HUES6 (cell line): ENCODE measurements around the gene NPBWR2.
"Not testable (repeated sequence)": the region's sequence is repeated elsewhere in the genome, so short reads cannot be mapped to it uniquely, and the experiment has no call there.

Experiments used
- H3K27ac ChIP-seq: 2 replicates; pipeline ENCODE4 v1.7.0; 2013; ENCODE audit warnings: low read depth, mild to moderate bottlenecking, low read length, inconsistent platforms
- H3K27me3 ChIP-seq: 2 replicates; pipeline ENCODE4 v1.6.1; 2013; ENCODE audit warnings: low read length; ENCODE audit not compliant: control insufficient read depth, insufficient read depth
- H3K36me3 ChIP-seq: 2 replicates; pipeline ENCODE4 v1.6.1; 2013; ENCODE audit warnings: low read length; ENCODE audit not compliant: control insufficient read depth, insufficient read depth
- H3K4me1 ChIP-seq: 2 replicates; pipeline ENCODE4 v1.6.1; 2013; ENCODE audit warnings: low read length; ENCODE audit not compliant: control insufficient read depth, insufficient read depth
- H3K4me3 ChIP-seq: 2 replicates; pipeline ENCODE4 v1.5.1; 2013; ENCODE audit warnings: low read depth, low read length
- H3K9ac ChIP-seq: one replicate; pipeline ENCODE4 v1.6.1; 2013; ENCODE audit warnings: mild to moderate bottlenecking, low read length
- H3K9me3 ChIP-seq: 2 replicates; pipeline ENCODE4 v1.6.1; 2013; ENCODE audit warnings: low read depth, low read length; ENCODE audit not compliant: control insufficient read depth, insufficient read depth

Gene NPBWR2

GRCh38 chr20:64129146-64129782 lies 21.9 kb upstream of the NPBWR2 start:
- peaks cover 7% of the 10 kb centered on the region; the same call in 1 of the 2 replicates for H3K27me3 ChIP-seq
- H3K4me3 ChIP-seq, result no peak overlapping the region
- no peak overlapping the region for H3K9ac ChIP-seq
- no peak overlapping the region for H3K27ac ChIP-seq
- no peaks in the 10 kb centered on the region for H3K9me3 ChIP-seq
- H3K36me3 ChIP-seq, result no peaks in the 10 kb centered on the region
- no peaks in the 10 kb centered on the region for H3K4me1 ChIP-seq

GRCh38 chr20:64123517-64123916 lies 16.2 kb upstream of the NPBWR2 start:
- not testable (repeated sequence) for H3K4me3 ChIP-seq, H3K27ac ChIP-seq, H3K9me3 ChIP-seq, H3K4me1 ChIP-seq, H3K36me3 ChIP-seq, H3K9ac ChIP-seq
- peaks cover 12% of the 10 kb centered on the region; the same call in 1 of the 2 replicates for H3K27me3 ChIP-seq

GRCh38 chr20:64122927-64123326 lies 15.6 kb upstream of the NPBWR2 start:
- not testable (repeated sequence) for H3K36me3 ChIP-seq, H3K4me1 ChIP-seq, H3K9ac ChIP-seq, H3K9me3 ChIP-seq, H3K4me3 ChIP-seq, H3K27ac ChIP-seq
- peaks cover 12% of the 10 kb centered on the region; the same call in 1 of the 2 replicates for H3K27me3 ChIP-seq

DNA sequence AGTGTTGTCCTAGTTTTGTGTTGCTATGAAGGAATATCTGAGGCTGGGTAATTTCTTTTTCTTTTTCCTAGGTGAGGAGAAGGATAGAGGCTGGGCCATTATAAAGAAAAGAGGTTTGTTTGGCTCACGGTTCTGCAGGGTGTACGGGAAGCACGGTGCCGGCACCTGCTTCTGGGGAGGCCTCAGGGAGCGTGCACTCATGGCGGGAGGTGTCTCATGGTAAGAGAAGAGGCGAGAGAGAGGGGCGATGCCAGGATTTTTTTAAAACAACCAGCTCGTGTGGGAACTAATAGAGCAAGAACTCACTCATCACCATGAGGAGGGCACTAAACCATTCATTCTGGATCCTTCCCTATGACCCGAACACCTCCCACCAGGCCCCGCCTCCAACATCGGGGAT lies 14.2 kb upstream of the NPBWR2 start:
- Histone ChIP-seq H3K4me3 (no peak overlapping the region), H3K27me3 (peaks cover 12% of the 10 kb centered on the region; the same call in 1 of the 2 replicates), H3K27ac (no peak overlapping the region), H3K36me3 (no peaks in the 10 kb centered on the region), H3K4me1 (peaks cover 3% of the 10 kb centered on the region; the same call in 1 of the 2 replicates), H3K9ac (no peak overlapping the region), H3K9me3 (no peaks in the 10 kb centered on the region)

DNA sequence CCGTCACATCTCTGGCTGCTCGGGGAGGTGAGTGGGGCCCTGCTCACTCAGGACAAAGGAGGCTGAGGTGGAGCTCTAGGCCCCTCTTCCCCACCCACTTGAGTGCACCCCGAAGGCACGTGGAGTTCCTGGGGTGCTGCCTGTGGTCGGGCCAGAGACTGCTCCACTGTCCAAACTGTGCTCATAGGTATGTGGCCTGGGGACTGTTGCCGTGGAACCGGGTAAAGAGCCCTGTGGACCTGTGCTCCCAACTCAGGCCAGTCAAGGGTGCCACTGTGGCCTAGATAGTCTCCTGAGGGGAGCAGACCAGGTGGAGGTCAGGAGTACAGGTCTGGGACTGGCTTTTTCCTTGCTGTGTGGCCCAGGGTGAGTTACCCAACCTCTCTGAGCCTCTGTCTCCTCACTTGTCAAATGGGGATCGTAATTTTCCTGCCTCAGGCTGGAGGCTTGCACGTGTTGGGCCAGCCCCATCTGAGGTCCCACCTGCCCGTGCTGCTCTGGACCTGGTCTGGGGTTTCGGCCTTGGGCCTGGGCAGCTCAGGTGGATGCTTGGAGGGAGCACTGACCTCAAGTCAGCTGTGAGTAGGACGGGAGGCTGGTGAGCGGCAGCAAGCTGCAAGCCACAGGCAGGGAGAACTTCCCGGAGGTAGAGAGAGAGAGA lies 12.4 kb upstream of the NPBWR2 start:
- Histone ChIP-seq H3K9me3 (no peaks in the 10 kb centered on the region), H3K4me3 (no peak overlapping the region), H3K36me3 (no peaks in the 10 kb centered on the region), H3K27ac (no peak overlapping the region), H3K9ac (no peak overlapping the region), H3K4me1 (peaks cover 3% of the 10 kb centered on the region; the same call in 1 of the 2 replicates), H3K27me3 (peaks cover 12% of the 10 kb centered on the region; the same call in 1 of the 2 replicates)

DNA sequence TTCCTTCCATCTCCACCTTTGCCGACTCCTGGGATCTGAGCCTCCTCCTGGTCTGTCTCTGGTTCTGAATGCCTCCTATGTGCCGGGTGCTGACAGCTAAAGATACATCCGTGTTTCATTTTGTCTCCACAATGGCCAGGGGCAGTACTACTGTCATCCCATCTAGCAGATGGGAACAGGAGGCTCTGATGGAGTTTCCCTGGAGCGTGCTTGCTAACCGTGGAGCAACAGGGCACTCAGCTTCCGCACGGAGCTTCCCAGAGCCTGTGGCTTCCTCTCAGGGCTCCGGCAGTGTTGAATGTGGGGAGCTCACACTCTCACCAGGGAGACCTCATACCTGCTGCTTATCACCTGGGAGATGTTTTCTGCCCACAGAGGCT lies 11.9 kb upstream of the NPBWR2 start:
- Histone ChIP-seq H3K9me3 (no peaks in the 10 kb centered on the region), H3K27ac (no peak overlapping the region)

DNA sequence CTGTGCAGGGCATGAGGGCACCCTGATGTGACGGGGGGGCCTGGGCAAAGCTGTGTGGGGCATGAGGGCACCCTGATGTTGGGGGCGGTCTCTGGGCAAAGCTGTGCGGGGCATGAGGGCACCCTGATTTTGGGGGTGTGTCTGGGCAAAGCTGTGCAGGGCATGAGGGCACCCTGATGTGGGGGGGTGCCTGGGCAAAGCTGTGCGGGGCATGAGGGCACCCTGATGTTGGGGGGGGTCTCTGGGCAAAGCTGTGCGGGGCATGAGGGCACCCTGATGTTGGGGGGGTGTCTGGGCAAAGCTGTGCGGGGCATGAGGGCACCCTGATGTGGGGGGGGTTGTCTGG lies 10.0 kb upstream of the NPBWR2 start:
- not testable (repeated sequence) for H3K4me3 ChIP-seq, H3K9me3 ChIP-seq, H3K9ac ChIP-seq, H3K27me3 ChIP-seq, H3K27ac ChIP-seq, H3K4me1 ChIP-seq, H3K36me3 ChIP-seq

More for the DNA sequence above, 11.9 kb upstream of the NPBWR2 start:
- Histone ChIP-seq H3K27me3 (peaks cover 12% of the 10 kb centered on the region; the same call in 1 of the 2 replicates), H3K4me3 (no peak overlapping the region), H3K36me3 (no peaks in the 10 kb centered on the region), H3K9ac (no peak overlapping the region), H3K4me1 (peaks cover 3% of the 10 kb centered on the region; the same call in 1 of the 2 replicates)

DNA sequence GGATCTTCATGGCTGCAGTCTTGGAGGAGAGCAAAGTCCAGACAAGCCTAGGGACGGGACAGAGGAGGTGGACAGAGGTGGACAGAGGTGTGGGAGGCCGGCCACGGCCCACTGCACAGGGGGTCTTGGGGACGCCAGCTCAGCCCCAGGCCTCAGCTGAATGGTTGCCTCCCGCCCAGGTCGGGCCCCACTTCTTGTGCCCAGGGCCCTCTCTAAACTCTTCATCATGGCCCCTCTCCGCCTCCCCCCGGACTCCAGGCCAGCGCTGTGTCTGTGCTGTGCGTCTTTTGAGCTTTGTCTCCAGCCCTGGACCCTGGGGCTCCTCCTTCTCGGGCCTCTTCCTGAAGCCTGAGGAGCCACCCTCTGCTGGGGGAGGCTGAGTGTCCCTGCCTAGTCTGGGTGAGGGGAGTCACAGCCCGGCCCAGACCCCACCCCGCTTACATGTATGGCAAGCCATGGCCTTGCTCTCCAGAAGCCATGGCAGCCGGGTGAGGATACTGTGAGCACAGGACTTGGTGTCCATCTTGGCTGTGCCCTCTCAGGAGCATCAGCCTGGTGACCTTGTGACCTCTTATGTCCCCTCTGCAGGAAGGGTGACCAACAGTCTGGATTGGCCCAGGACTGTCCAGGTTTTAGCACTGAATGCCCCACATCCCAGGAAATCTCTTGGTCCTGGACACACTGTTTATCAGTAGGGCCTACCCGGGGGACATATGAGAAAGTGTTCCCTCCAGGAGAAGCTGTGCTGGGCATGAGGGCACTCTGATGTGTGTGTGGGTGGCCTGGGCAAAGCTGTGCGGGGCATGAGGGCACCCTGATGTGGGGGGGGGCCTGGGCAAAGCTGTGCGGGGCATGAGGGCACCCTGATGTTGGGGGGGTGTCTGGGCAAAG lies 9.4 kb upstream of the NPBWR2 start:
- no peaks in the 10 kb centered on the region for H3K36me3 ChIP-seq
- H3K9ac ChIP-seq, result no peak overlapping the region
- H3K27me3 ChIP-seq, result no peaks in the 10 kb centered on the region; the same call in 1 of the 2 replicates
- no peaks in the 10 kb centered on the region for H3K9me3 ChIP-seq
- peaks cover 3% of the 10 kb centered on the region; the same call in 1 of the 2 replicates for H3K4me1 ChIP-seq
- no peak overlapping the region for H3K4me3 ChIP-seq
- H3K27ac ChIP-seq, result no peak overlapping the region

DNA sequence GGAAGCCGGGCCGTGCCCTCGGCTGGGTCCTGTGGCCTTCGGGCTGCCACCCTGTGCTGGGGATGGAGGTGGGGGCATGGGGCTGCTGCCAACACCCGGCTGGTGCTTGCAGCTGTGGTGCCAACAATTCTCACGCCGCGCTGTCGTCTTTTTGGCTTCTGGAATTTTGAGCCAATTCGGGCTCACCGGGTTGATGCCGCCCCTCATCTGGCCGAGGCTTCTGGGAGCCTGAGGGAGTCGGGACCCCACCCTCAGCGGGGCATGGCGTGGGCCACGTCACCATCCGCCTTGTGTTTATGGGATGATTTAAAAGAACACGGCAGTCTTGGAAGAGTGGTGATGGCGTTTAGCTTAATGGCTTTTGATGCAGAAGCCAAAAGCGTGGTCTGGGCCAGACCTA lies 8.7 kb upstream of the NPBWR2 start:
- Histone ChIP-seq H3K27ac (no peak overlapping the region), H3K4me1 (peaks cover 3% of the 10 kb centered on the region; the same call in 1 of the 2 replicates), H3K36me3 (no peaks in the 10 kb centered on the region), H3K4me3 (no peak overlapping the region), H3K9ac (no peak overlapping the region), H3K9me3 (no peaks in the 10 kb centered on the region), H3K27me3 (no peaks in the 10 kb centered on the region; the same call in 1 of the 2 replicates)

GRCh38 chr20:64115171-64115911 lies 8.0 kb upstream of the NPBWR2 start:
- Histone ChIP-seq H3K36me3 (no peaks in the 10 kb centered on the region), H3K27me3 (no peaks in the 10 kb centered on the region; the same call in 1 of the 2 replicates), H3K27ac (no peak overlapping the region), H3K9ac (no peak overlapping the region), H3K4me1 (peaks cover 3% of the 10 kb centered on the region; the same call in 1 of the 2 replicates), H3K4me3 (no peak overlapping the region), H3K9me3 (no peaks in the 10 kb centered on the region)
